ENCODE measurements around the gene PAQR6. TPM values are rescaled to one million over a fixed set of nuclear protein-coding genes. Genes with fewer than 3 reads are reported as not detected.

Gene PAQR6
- total RNA-seq (2021): 4.1 and 5.4 TPM in 2 replicates
- Bru-seq, nascent RNA: percentile 51 among the genes with signal in this experiment
- BruChase-seq, experiment 1, labeled RNA remaining after a 2-hour chase: percentile 60 among the genes with signal in this experiment
- percentile 76 among the genes with signal in this experiment for BruChase-seq, experiment 2, labeled RNA remaining after a 6-hour chase
- long read RNA-seq, partial matches to known transcripts: 1 of 5 reads
- long read RNA-seq, other reads (novel, unspliced or antisense): 4 of 5 reads

- BruUV-seq (replicated peaks): no TSS peak
- H3K27me3 ChIP-seq (replicated peaks; ENCODE audit: insufficient read depth, low read depth, low read length, poor library complexity): no peaks in the 10 kb centered on the region
- H3K9me3 ChIP-seq (ENCODE audit: low read depth, low read length, poor library complexity, severe bottlenecking): no peaks in the 10 kb centered on the region
- ChIA-PET POLR2A (ENCODE audit: low non-redundant PET) (no interaction called here), CTCF (interaction anchor here (0.6 kb wide), 1 partner anchor 13 kb away, joined by 4 read pairs; no protein-coding TSS in a partner anchor)
- H3K4me3 ChIP-seq (ENCODE audit: low read depth, low read length, poor library complexity, severe bottlenecking): no peak within 1 kb of the TSS
- peaks cover 31% of the 10 kb centered on the region for H3K36me3 ChIP-seq (ENCODE audit: insufficient read depth, low read length, poor library complexity, severe bottlenecking)
- peaks cover 6% of the 10 kb centered on the region for H3K4me1 ChIP-seq (ENCODE audit: insufficient read depth, low read length, poor library complexity, severe bottlenecking)
- DNase-seq (ENCODE audit: low spot score): no peak
- TF ChIP-seq CTCF (conservative IDR thresholded peaks at IDR 0.05; ENCODE audit: low read depth, low read length) (no peak), EZH2 (IDR thresholded peaks at IDR 0.05; ENCODE audit: borderline replicate concordance, low read depth, low read length, poor library complexity, severe bottlenecking) (no peak)
- H3K27ac ChIP-seq (ENCODE audit: low read depth, low read length, poor library complexity, severe bottlenecking): no peak within 1 kb of the TSS
- intact Hi-C loops (cut with micrococcal nuclease; ENCODE audit: unreplicated experiment): no loop called here
Measured at GRCh38 chr1:156247460-156248322, at the start of gene PAQR6. Gene PAQR6 (minus strand): TSS chr1:156248056. CDS start chr1:156246731, 1,325 bp downstream.

- Histone ChIP-seq H3K27me3 (replicated peaks; ENCODE audit: insufficient read depth, low read depth, low read length, poor library complexity) (no peaks in the 10 kb centered on the region), H3K9me3 (ENCODE audit: low read depth, low read length, poor library complexity, severe bottlenecking) (no peaks in the 10 kb centered on the region), H3K4me3 (ENCODE audit: low read depth, low read length, poor library complexity, severe bottlenecking) (peak within 1 kb of the TSS; percentile 59), H3K4me1 (ENCODE audit: insufficient read depth, low read length, poor library complexity, severe bottlenecking) (peaks cover 6% of the 10 kb centered on the region), H3K27ac (ENCODE audit: low read depth, low read length, poor library complexity, severe bottlenecking) (peak within 1 kb of the TSS; percentile 56), H3K36me3 (ENCODE audit: insufficient read depth, low read length, poor library complexity, severe bottlenecking) (peaks cover 3% of the 10 kb centered on the region)
- intact Hi-C loops (cut with micrococcal nuclease; ENCODE audit: unreplicated experiment): no loop called here
- ChIA-PET CTCF (interaction anchor here (0.6 to 0.7 kb wide), 2 partner anchors 8 to 64 kb away, joined by 4 read pairs; no protein-coding TSS in a partner anchor), POLR2A (ENCODE audit: low non-redundant PET) (no interaction called here)
- BruUV-seq (replicated peaks): no TSS peak
- peak; percentile 68 for DNase-seq (ENCODE audit: low spot score)
- no peak for TF ChIP-seq CTCF (conservative IDR thresholded peaks at IDR 0.05; ENCODE audit: low read depth, low read length)
- TF ChIP-seq EZH2 (IDR thresholded peaks at IDR 0.05; ENCODE audit: borderline replicate concordance, low read depth, low read length, poor library complexity, severe bottlenecking): no peak
Measured at GRCh38 chr1:156295391-156295947, 47.6 kb upstream of the PAQR6 start, which contains the start of gene GLMP. Gene GLMP (minus strand): TSS chr1:156295679. CDS start chr1:156295645, 34 bp downstream.

GRCh38 chr1:156293895-156294294 lies 46.0 kb upstream of the PAQR6 start:
- Histone ChIP-seq H3K9me3 (ENCODE audit: low read depth, low read length, poor library complexity, severe bottlenecking) (no peaks in the 10 kb centered on the region), H3K27ac (ENCODE audit: low read depth, low read length, poor library complexity, severe bottlenecking) (no peak overlapping the region), H3K36me3 (ENCODE audit: insufficient read depth, low read length, poor library complexity, severe bottlenecking) (peaks cover 3% of the 10 kb centered on the region), H3K4me3 (ENCODE audit: low read depth, low read length, poor library complexity, severe bottlenecking) (no peak overlapping the region), H3K27me3 (replicated peaks; ENCODE audit: insufficient read depth, low read depth, low read length, poor library complexity) (no peaks in the 10 kb centered on the region), H3K4me1 (ENCODE audit: insufficient read depth, low read length, poor library complexity, severe bottlenecking) (peaks cover 6% of the 10 kb centered on the region)
- ChIA-PET CTCF (no interaction called here), POLR2A (ENCODE audit: low non-redundant PET) (no interaction called here)
- intact Hi-C loops (cut with micrococcal nuclease; ENCODE audit: unreplicated experiment): no loop called here
- no peak for DNase-seq (ENCODE audit: low spot score)
- no peak for TF ChIP-seq EZH2 (IDR thresholded peaks at IDR 0.05; ENCODE audit: borderline replicate concordance, low read depth, low read length, poor library complexity, severe bottlenecking)
- BruUV-seq (replicated peaks): no TSS peak

Data from A673 (cell line).